Stomach (tissue), 4 donors: ENCODE results near the gene TBL1XR1.

Source experiments
- POLR2AphosphoS5 ChIP-seq, 3 donors: sonication (generic); formaldehyde crosslinking; IDR thresholded peaks; one replicate each; pipeline ENCODE4 v1.6.1; 2016; ENCODE audit warnings: antibody characterized with exemption in 3 of 3
- TF ChIP-seq, protein P1 (sequence below), 7 experiments: fragments of 450-650 bp in 4 of 7; fragments of 200-600 bp in 3 of 7; sonication (generic) in 3 of 7; IDR thresholded peaks; one replicate each; pipeline ENCODE4 v1.5.1; 2016 to 2019; ENCODE audit warnings: antibody characterized with exemption in 7 of 7, control low read depth in 2 of 7, mild to moderate bottlenecking in 1 of 7

DNA sequence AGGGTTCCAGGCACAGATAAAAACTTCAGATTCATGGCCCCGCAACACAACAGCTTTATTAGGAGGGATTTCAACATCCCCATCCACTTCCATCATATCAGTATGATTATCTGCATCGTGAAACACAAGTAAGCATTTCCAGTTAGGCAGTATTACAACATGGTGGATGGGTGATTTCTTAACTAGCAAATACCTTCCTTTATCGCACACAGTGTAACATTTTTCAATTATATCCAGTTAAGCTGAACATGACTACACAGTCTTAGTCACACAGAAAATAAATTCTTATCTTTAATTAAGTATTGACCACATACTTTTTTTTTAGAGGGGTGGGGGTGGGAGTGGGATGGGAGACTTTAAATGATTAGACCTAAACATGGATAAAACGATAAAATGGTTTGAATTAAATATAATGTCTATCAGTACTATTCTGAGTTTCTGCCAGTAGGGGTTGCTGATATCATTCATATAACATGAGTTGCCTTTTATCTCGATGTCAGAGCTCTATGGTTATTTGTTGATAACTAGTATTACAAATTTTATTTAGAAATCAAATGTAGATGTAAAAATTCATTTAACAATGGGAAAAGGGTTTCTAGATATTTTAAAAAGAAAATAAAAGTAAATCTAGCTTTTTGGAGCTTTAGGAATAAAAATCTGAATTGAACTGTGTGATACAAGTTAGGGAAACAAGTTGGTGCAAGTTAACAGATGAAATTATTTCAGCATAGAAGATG, 146.6 kb downstream of the TBL1XR1 start:
- TF ChIP-seq, protein P1, sequence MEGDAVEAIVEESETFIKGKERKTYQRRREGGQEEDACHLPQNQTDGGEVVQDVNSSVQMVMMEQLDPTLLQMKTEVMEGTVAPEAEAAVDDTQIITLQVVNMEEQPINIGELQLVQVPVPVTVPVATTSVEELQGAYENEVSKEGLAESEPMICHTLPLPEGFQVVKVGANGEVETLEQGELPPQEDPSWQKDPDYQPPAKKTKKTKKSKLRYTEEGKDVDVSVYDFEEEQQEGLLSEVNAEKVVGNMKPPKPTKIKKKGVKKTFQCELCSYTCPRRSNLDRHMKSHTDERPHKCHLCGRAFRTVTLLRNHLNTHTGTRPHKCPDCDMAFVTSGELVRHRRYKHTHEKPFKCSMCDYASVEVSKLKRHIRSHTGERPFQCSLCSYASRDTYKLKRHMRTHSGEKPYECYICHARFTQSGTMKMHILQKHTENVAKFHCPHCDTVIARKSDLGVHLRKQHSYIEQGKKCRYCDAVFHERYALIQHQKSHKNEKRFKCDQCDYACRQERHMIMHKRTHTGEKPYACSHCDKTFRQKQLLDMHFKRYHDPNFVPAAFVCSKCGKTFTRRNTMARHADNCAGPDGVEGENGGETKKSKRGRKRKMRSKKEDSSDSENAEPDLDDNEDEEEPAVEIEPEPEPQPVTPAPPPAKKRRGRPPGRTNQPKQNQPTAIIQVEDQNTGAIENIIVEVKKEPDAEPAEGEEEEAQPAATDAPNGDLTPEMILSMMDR (IDR thresholded peaks at IDR 0.05): peak in 5 of 7 experiments; percentile 31 to 67 (median 48)
- no peak for TF ChIP-seq POLR2AphosphoS5 (IDR thresholded peaks at IDR 0.05)
